Breast epithelium (tissue), 3 donors: ENCODE results near the gene SYT1.

ENCODE experiments used
- CTCF ChIP-seq, 3 donors: fragments of 450-650 bp; IDR thresholded peaks; one replicate each; pipeline ENCODE4 v1.5.1; 2016 to 2017; ENCODE audit warnings: antibody characterized with exemption in 3 of 3, mild to moderate bottlenecking in 3 of 3, moderate library complexity in 3 of 3
- POLR2A ChIP-seq: fragments of 450-650 bp; IDR thresholded peaks from one replicate; pipeline ENCODE4 v1.6.1; 2016; ENCODE audit warnings: antibody characterized with exemption, mild to moderate bottlenecking, moderate library complexity
- POLR2AphosphoS5 ChIP-seq, 3 donors: sonication (generic); formaldehyde crosslinking; IDR thresholded peaks; one replicate each; pipeline ENCODE4 v1.6.1; 2017; ENCODE audit warnings: antibody characterized with exemption in 3 of 3

GRCh38 chr12:79423560-79423959, 559.0 kb downstream of the SYT1 start:
- TF ChIP-seq CTCF (IDR thresholded peaks at IDR 0.05) (no peak), POLR2AphosphoS5 (IDR thresholded peaks at IDR 0.05) (no peak), POLR2A (no peak)
